Measurements from ENCODE around the gene TEC. TPM values are rescaled to one million over a fixed set of nuclear protein-coding genes. Genes with fewer than 3 reads are reported as not detected.
A peak's percentile ranks its signal among the peaks of the same experiment; 100 is the strongest.

Gene TEC
- total RNA-seq, 1 donor from 2014 or later = not detected

- H3K27me3 Mint-ChIP-seq (ENCODE audit: insufficient read depth, low read depth) = peaks cover 2% of the 10 kb centered on the region
- H3K36me3 Mint-ChIP-seq = no peaks in the 10 kb centered on the region
- H3K4me2 ChIP-seq = no peak overlapping the region
- H3K27ac Mint-ChIP-seq = no peak overlapping the region
- H3K27me3 ChIP-seq = no peaks in the 10 kb centered on the region
- DNase-seq (ENCODE audit: low spot score) = no peak
- TF ChIP-seq, protein P1, sequence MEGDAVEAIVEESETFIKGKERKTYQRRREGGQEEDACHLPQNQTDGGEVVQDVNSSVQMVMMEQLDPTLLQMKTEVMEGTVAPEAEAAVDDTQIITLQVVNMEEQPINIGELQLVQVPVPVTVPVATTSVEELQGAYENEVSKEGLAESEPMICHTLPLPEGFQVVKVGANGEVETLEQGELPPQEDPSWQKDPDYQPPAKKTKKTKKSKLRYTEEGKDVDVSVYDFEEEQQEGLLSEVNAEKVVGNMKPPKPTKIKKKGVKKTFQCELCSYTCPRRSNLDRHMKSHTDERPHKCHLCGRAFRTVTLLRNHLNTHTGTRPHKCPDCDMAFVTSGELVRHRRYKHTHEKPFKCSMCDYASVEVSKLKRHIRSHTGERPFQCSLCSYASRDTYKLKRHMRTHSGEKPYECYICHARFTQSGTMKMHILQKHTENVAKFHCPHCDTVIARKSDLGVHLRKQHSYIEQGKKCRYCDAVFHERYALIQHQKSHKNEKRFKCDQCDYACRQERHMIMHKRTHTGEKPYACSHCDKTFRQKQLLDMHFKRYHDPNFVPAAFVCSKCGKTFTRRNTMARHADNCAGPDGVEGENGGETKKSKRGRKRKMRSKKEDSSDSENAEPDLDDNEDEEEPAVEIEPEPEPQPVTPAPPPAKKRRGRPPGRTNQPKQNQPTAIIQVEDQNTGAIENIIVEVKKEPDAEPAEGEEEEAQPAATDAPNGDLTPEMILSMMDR (IDR thresholded peaks at IDR 0.05) = no peak
- no peak for TF ChIP-seq EZH2phosphoT487 (IDR thresholded peaks at IDR 0.05)
- TF ChIP-seq EZH2 (IDR thresholded peaks at IDR 0.05) = no peak
- H3K4me1 ChIP-seq = peaks cover 5% of the 10 kb centered on the region
- no peaks in the 10 kb centered on the region for H3K79me2 ChIP-seq (ENCODE audit: low read depth)
- no peaks in the 10 kb centered on the region for H4K20me1 ChIP-seq (ENCODE audit: low read depth)
- no peak overlapping the region for H2AFZ ChIP-seq (replicated peaks)
- H3K4me3 ChIP-seq = no peak overlapping the region
- H3K4me1 Mint-ChIP-seq = no peaks in the 10 kb centered on the region
- no peaks in the 10 kb centered on the region for H3K9me3 ChIP-seq (ENCODE audit: low read depth)
- H3K27ac ChIP-seq = no peak overlapping the region
- H3K4me3 Mint-ChIP-seq = no peak overlapping the region
- H3K9ac ChIP-seq = no peak overlapping the region
- no peaks in the 10 kb centered on the region for H3K36me3 ChIP-seq
- no peaks in the 10 kb centered on the region for H3F3A ChIP-seq (ENCODE audit: low read depth)
- H3K9me3 Mint-ChIP-seq = no peaks in the 10 kb centered on the region
These were observed 155.2 kb downstream of the TEC start for GRCh38 chr4:48114412-48114811.

- H3K79me2 ChIP-seq (ENCODE audit: low read depth) = no peaks in the 10 kb centered on the region
- peak overlapping the region; percentile 16 for H2AFZ ChIP-seq (replicated peaks)
- H3K9ac ChIP-seq = no peak overlapping the region
- Mint-ChIP-seq H3K4me1 (no peaks in the 10 kb centered on the region), H3K27ac (no peak overlapping the region), H3K27me3 (ENCODE audit: insufficient read depth, low read depth) (no peaks in the 10 kb centered on the region), H3K9me3 (no peaks in the 10 kb centered on the region), H3K4me3 (no peak overlapping the region), H3K36me3 (no peaks in the 10 kb centered on the region)
- H3K36me3 ChIP-seq = no peaks in the 10 kb centered on the region
- no peak overlapping the region for H3K27ac ChIP-seq
- H3K4me2 ChIP-seq = no peak overlapping the region
- DNase-seq (ENCODE audit: low spot score) = no peak
- H3K4me1 ChIP-seq = peaks cover 5% of the 10 kb centered on the region
- no peaks in the 10 kb centered on the region for H3K27me3 ChIP-seq
- H3F3A ChIP-seq (ENCODE audit: low read depth) = no peaks in the 10 kb centered on the region
- TF ChIP-seq EZH2phosphoT487 (IDR thresholded peaks at IDR 0.05) (no peak), EZH2 (IDR thresholded peaks at IDR 0.05) (no peak)
- TF ChIP-seq, protein P1 (IDR thresholded peaks at IDR 0.05) = no peak
- H3K4me3 ChIP-seq = no peak overlapping the region
- H3K9me3 ChIP-seq (ENCODE audit: low read depth) = no peaks in the 10 kb centered on the region
- H4K20me1 ChIP-seq (ENCODE audit: low read depth) = no peaks in the 10 kb centered on the region
These were observed 157.5 kb downstream of the TEC start for GRCh38 chr4:48112017-48112667.

DNA sequence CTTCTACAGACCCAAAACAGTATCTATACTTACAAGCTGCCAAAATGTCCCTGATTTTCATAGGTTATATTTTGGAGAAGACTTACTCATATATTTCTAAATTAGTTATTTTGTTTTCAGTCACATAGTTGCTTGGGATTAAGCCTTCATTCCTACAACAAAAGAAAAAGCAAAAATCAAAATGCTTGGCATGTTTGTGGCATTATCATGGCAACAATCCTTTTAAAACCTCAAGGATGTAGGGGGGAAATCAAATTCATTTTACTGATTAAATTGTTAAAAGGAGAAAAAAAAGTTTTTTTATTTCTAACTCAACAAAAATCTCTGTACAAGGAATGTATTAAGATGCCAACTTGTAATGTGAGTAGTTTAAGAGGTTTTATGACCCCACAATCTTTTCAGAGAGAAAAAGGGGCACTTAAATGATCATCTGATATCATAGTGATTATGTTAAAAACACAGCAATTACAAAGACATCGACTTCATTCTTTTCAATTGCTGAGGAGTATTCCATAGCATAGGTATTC lies 159.1 kb downstream of the TEC start:
- no peak overlapping the region for H3K9ac ChIP-seq
- TF ChIP-seq, protein P1 (IDR thresholded peaks at IDR 0.05) = no peak
- TF ChIP-seq EZH2phosphoT487 (IDR thresholded peaks at IDR 0.05) (no peak), EZH2 (IDR thresholded peaks at IDR 0.05) (no peak)
- H3K27me3 Mint-ChIP-seq (ENCODE audit: insufficient read depth, low read depth) = no peaks in the 10 kb centered on the region
- no peaks in the 10 kb centered on the region for H3K4me1 Mint-ChIP-seq
- H3K27ac ChIP-seq = no peak overlapping the region
- H3K4me3 ChIP-seq = no peak overlapping the region
- H3K27me3 ChIP-seq = no peaks in the 10 kb centered on the region
- no peaks in the 10 kb centered on the region for H3K36me3 ChIP-seq
- no peaks in the 10 kb centered on the region for H3K36me3 Mint-ChIP-seq
- no peaks in the 10 kb centered on the region for H4K20me1 ChIP-seq (ENCODE audit: low read depth)
- DNase-seq (ENCODE audit: low spot score) = no peak
- H3K9me3 ChIP-seq (ENCODE audit: low read depth) = no peaks in the 10 kb centered on the region
- H3K4me3 Mint-ChIP-seq = no peak overlapping the region
- no peak overlapping the region for H3K4me2 ChIP-seq
- no peaks in the 10 kb centered on the region for H3K9me3 Mint-ChIP-seq
- H3F3A ChIP-seq (ENCODE audit: low read depth) = no peaks in the 10 kb centered on the region
- peaks cover 5% of the 10 kb centered on the region for H3K4me1 ChIP-seq
- H3K79me2 ChIP-seq (ENCODE audit: low read depth) = no peaks in the 10 kb centered on the region
- no peak overlapping the region for H3K27ac Mint-ChIP-seq
- H2AFZ ChIP-seq (replicated peaks) = no peak overlapping the region

All from neural progenitor cell (in vitro differentiated cells).